HCT116 (cell line): ENCODE results near the gene FAR2. TPM values are rescaled to one million over a fixed set of nuclear protein-coding genes. Genes with fewer than 3 reads are reported as not detected.

ENCODE experiments used
- ATAC-seq: fragments of 200-7000 bp; cut with Tn5 transposase; 2 replicates; pipeline ENCODE4 v1.9.1; 2020; ENCODE audit warnings: mild to moderate bottlenecking, moderate library complexity
- BruUV-seq: library from RNA; stranded (reverse); fragments of 400-500 nt; replicated peaks from 2 replicates; lab custom pipeline; 2021; lab: Mats Ljungman, UMichigan
- CTCF ChIA-PET: fragments of 300-600 bp; sonication (Branson Sonifier 250); formaldehyde crosslinking; loops from one replicate; lab custom pipeline; 2021; ENCODE audit warnings: antibody characterized with exemption; lab: Charles Lee
- POLR2A ChIA-PET: fragments of 300-600, 350-600 bp; sonication (Branson Sonifier 250); formaldehyde crosslinking; loops from one replicate; lab custom pipeline; 2021; ENCODE audit warnings: antibody characterized with exemption; lab: Charles Lee
- RAD21 ChIA-PET, 2 experiments: fragments of 300-600 bp; sonication (Branson Sonifier 250); formaldehyde crosslinking; loops; one replicate each; lab custom pipeline; 2023; ENCODE audit warnings: low total read pairs in 2 of 2; ENCODE audit not compliant: uncharacterized antibody in 2 of 2, unreplicated experiment in 2 of 2, low non-redundant PET in 1 of 2; lab: Charles Lee
- DNase-seq: peaks from one replicate; pipeline ENCODE4 v3.0.0-alpha.2; 2010; ENCODE audit warnings: low read depth, low spot score
- H2AFZ ChIP-seq: fragments of 200-600 bp; shearing (Covaris generic), sonication (generic); 2 replicates; pipeline ENCODE4 v1.6.1; 2017; ENCODE audit warnings: low read depth, mixed run types, mixed read lengths, antibody characterized with exemption, low read length; ENCODE audit not compliant: poor library complexity, severe bottlenecking
- H3K27ac ChIP-seq: 2 replicates; pipeline ENCODE4 v1.5.1; 2012; ENCODE audit warnings: low read depth, low read length
- H3K27me3 ChIP-seq: fragments of 200-600 bp; sonication (generic); 2 replicates; pipeline ENCODE4 v1.6.1; 2016; ENCODE audit warnings: mixed run types, low read length, mixed read lengths; ENCODE audit not compliant: insufficient read depth
- H3K36me3 ChIP-seq, 2 experiments: fragments of 200-500 bp in 1 of 2; fragments of 200-600 bp in 1 of 2; sonication (Bioruptor generic) in 1 of 2; sonication (generic) in 1 of 2; 2 replicates each; pipeline versions ENCODE4 v1.5.1 to v1.6.1; 2014 to 2016; ENCODE audit warnings: low read length in 2 of 2, inconsistent platforms in 1 of 2, mixed read lengths in 1 of 2, mixed run types in 1 of 2; ENCODE audit not compliant: insufficient read depth in 2 of 2, control insufficient read depth in 1 of 2
- H3K4me1 ChIP-seq, 2 experiments: fragments of 200-600 bp in 1 of 2; sonication (generic) in 1 of 2; 2 replicates each; pipeline versions ENCODE4 v1.5.1 to v1.6.1; 2012 to 2017; ENCODE audit warnings: low read length in 2 of 2, inconsistent platforms in 1 of 2, mild to moderate bottlenecking in 1 of 2, mixed read lengths in 1 of 2, mixed run types in 1 of 2, moderate library complexity in 1 of 2; ENCODE audit not compliant: insufficient read depth in 2 of 2, control insufficient read depth in 1 of 2
- H3K4me2 ChIP-seq: fragments of 200-600 bp; sonication (generic); 2 replicates; pipeline ENCODE4 v1.6.1; 2017; ENCODE audit warnings: mixed run types, low read length, mixed read lengths
- H3K4me3 ChIP-seq, 2 experiments: fragments of 200-600 bp in 1 of 2; sonication (generic) in 1 of 2; replicated peaks in 1 of 2; 2 replicates each; pipeline ENCODE4 v1.5.1; 2011 to 2016; ENCODE audit warnings: low read length in 2 of 2, control low read depth in 1 of 2, low read depth in 1 of 2, mild to moderate bottlenecking in 1 of 2, mixed read lengths in 1 of 2, mixed run types in 1 of 2
- H3K79me2 ChIP-seq: fragments of 200-600 bp; sonication (generic); 2 replicates; pipeline ENCODE4 v1.6.1; 2017; ENCODE audit warnings: mild to moderate bottlenecking, mixed run types, low read length, moderate library complexity, mixed read lengths; ENCODE audit not compliant: insufficient read depth
- H3K9ac ChIP-seq: fragments of 200-600 bp; sonication (generic); 2 replicates; pipeline ENCODE4 v1.6.1; 2016; ENCODE audit warnings: low read length, mixed read lengths
- H3K9me2 ChIP-seq: fragments of 200-600 bp; sonication (generic), shearing (Covaris generic); 2 replicates; pipeline ENCODE4 v1.6.1; 2017; ENCODE audit warnings: mixed run types, mild to moderate bottlenecking, moderate library complexity; ENCODE audit not compliant: insufficient read depth
- H3K9me3 ChIP-seq, 2 experiments: fragments of 200-500 bp in 1 of 2; fragments of 200-600 bp in 1 of 2; sonication (Bioruptor generic) in 1 of 2; sonication (generic) in 1 of 2; 2 replicates each; pipeline ENCODE4 v1.6.1; 2014 to 2017; ENCODE audit warnings: low read length in 2 of 2, mixed read lengths in 2 of 2, inconsistent platforms in 1 of 2, low read depth in 1 of 2, mild to moderate bottlenecking in 1 of 2, mixed run types in 1 of 2, moderate library complexity in 1 of 2; ENCODE audit not compliant: control insufficient read depth in 1 of 2, insufficient read depth in 1 of 2
- H4K20me1 ChIP-seq: fragments of 200-600 bp; sonication (generic), shearing (Covaris generic); 2 replicates; pipeline ENCODE4 v1.6.1; 2017; ENCODE audit warnings: mixed run types, mild to moderate bottlenecking, moderate library complexity; ENCODE audit not compliant: insufficient read depth
- ATF3 ChIP-seq: IDR thresholded peaks from 2 replicates; pipeline ENCODE4 v1.6.1; 2012
- CBX3 ChIP-seq: IDR thresholded peaks from 2 replicates; pipeline ENCODE4 v1.6.1; 2012; ENCODE audit warnings: low read depth
- CEBPB ChIP-seq: IDR thresholded peaks from 2 replicates; pipeline ENCODE4 v1.6.1; 2012; ENCODE audit warnings: low read depth
- CTCF ChIP-seq, 3 experiments: fragments of 200-600 bp in 1 of 3; sonication (generic) in 1 of 3; IDR thresholded peaks in 2 of 3; conservative IDR thresholded peaks in 1 of 3; 2 replicates each; pipeline ENCODE4 v1.5.1; 2012 to 2017; ENCODE audit warnings: low read depth in 2 of 3, low read length in 2 of 3, antibody characterized with exemption in 1 of 3, borderline replicate concordance in 1 of 3, control low read depth in 1 of 3, mild to moderate bottlenecking in 1 of 3, mixed read lengths in 1 of 3, mixed run types in 1 of 3, moderate library complexity in 1 of 3; ENCODE audit not compliant: insufficient read depth in 1 of 3
- EGR1 ChIP-seq: IDR thresholded peaks from 2 replicates; pipeline ENCODE4 v1.6.1; 2012; ENCODE audit warnings: low read depth
- ELF1 ChIP-seq: IDR thresholded peaks from 2 replicates; pipeline ENCODE4 v1.6.1; 2012; ENCODE audit warnings: low read depth, borderline replicate concordance
- EZH2phosphoT487 ChIP-seq: fragments of 200-600 bp; IDR thresholded peaks from 2 replicates; pipeline ENCODE4 v1.6.1; 2018; ENCODE audit warnings: antibody characterized with exemption, borderline replicate concordance
- FOSL1 ChIP-seq: IDR thresholded peaks from 2 replicates; pipeline ENCODE4 v1.6.1; 2012; ENCODE audit warnings: low read depth
- MAX ChIP-seq: IDR thresholded peaks from 2 replicates; pipeline ENCODE4 v1.6.1; 2012
- POLR2A ChIP-seq: IDR thresholded peaks from 2 replicates; pipeline ENCODE4 v1.7.0; 2011; ENCODE audit warnings: borderline replicate concordance; ENCODE audit not compliant: insufficient read depth, insufficient read length; ENCODE audit errors: extremely low read depth
- RAD21 ChIP-seq: IDR thresholded peaks from 2 replicates; pipeline ENCODE4 v1.6.1; 2012; ENCODE audit warnings: low read depth, mild to moderate bottlenecking
- SRF ChIP-seq: IDR thresholded peaks from 2 replicates; pipeline ENCODE4 v1.6.1; 2012; ENCODE audit warnings: low read depth
- TCF7L2 ChIP-seq: IDR thresholded peaks from 2 replicates; pipeline ENCODE4 v1.7.0; 2011; ENCODE audit warnings: borderline replicate concordance, inconsistent platforms; ENCODE audit not compliant: insufficient read depth, insufficient read length; ENCODE audit errors: extremely low read depth
- YY1 ChIP-seq: IDR thresholded peaks from 2 replicates; pipeline ENCODE4 v1.6.1; 2011; ENCODE audit warnings: low read length, low read depth, moderate library complexity, mild to moderate bottlenecking; ENCODE audit not compliant: insufficient replicate concordance; ENCODE audit errors: extremely low read depth
- ZBTB33 ChIP-seq: IDR thresholded peaks from 2 replicates; pipeline ENCODE4 v1.6.1; 2011; ENCODE audit warnings: mild to moderate bottlenecking, low read length, moderate library complexity; ENCODE audit not compliant: insufficient replicate concordance; ENCODE audit errors: extremely low read depth
- ZFX ChIP-seq: fragments of 450-650 bp; IDR thresholded peaks from 2 replicates; pipeline ENCODE4 v1.6.1; 2017
- intact Hi-C: fragments of 100-400 bp; cut with micrococcal nuclease; formaldehyde crosslinking; loops from 2 replicates; pipeline ENCODE4 v1.10.0; 2022
- total RNA-seq: library from RNA; stranded (reverse); gene quantifications from one replicate; pipeline ENCODE4 v1.2.1, GENCODE V29; 2021; ENCODE audit not compliant: unreplicated experiment

FAR2 gene
- total RNA-seq, 1 experiment from 2014 or later, result 9.7 TPM

GRCh38 chr12:29211696-29212095 is 62.6 kb downstream of the FAR2 start:
- Histone ChIP-seq H3K27me3 (no peaks in the 10 kb centered on the region), H3K9me3 (no peaks in the 10 kb centered on the region), H3K4me2 (no peak overlapping the region), H4K20me1 (no peaks in the 10 kb centered on the region), H3K4me3 (no peak overlapping the region), H3K36me3 (no peaks in the 10 kb centered on the region), H3K9ac (no peak overlapping the region), H3K27ac (no peak overlapping the region), H3K79me2 (no peaks in the 10 kb centered on the region), H2AFZ (no peak overlapping the region), H3K9me2 (0 out of 2 replicates have a peak, but pooled peaks cover 4% of the 10 kb centered on the region), H3K4me1 (no peaks in the 10 kb centered on the region)
- no peak for DNase-seq
- POLR2A ChIA-PET, result no interaction called here
- intact Hi-C loops, result no loop called here
- RAD21 ChIA-PET, result no interaction called here
- ATAC-seq, result no peak
- CTCF ChIA-PET, result no interaction called here
- TF ChIP-seq RAD21, result no peak
- BruUV-seq, result no TSS peak

GRCh38 chr12:29212682-29213403 is 63.8 kb downstream of the FAR2 start:
- no peaks in the 10 kb centered on the region for H3K27me3 ChIP-seq
- no peaks in the 10 kb centered on the region for H3K9me3 ChIP-seq
- ATAC-seq, result no peak
- no peak overlapping the region for H2AFZ ChIP-seq
- 0 out of 2 replicates have a peak, but pooled peaks cover 4% of the 10 kb centered on the region for H3K9me2 ChIP-seq
- H3K4me3 ChIP-seq, result no peak overlapping the region
- H3K79me2 ChIP-seq, result no peaks in the 10 kb centered on the region
- POLR2A ChIA-PET, result no interaction called here
- H3K9ac ChIP-seq, result no peak overlapping the region
- no peaks in the 10 kb centered on the region for H3K4me1 ChIP-seq
- no peak overlapping the region for H3K27ac ChIP-seq
- no peaks in the 10 kb centered on the region for H4K20me1 ChIP-seq
- BruUV-seq, result no TSS peak
- no peaks in the 10 kb centered on the region for H3K36me3 ChIP-seq
- CTCF ChIA-PET, result no interaction called here
- DNase-seq, result no peak
- RAD21 ChIA-PET, result no interaction called here
- intact Hi-C loops, result no loop called here
- no peak overlapping the region for H3K4me2 ChIP-seq
- TF ChIP-seq SRF, result no peak
- no peak for TF ChIP-seq MAX
- TF ChIP-seq ELF1, result no peak
- no peak for TF ChIP-seq EGR1
- TF ChIP-seq EZH2phosphoT487, result no peak
- no peak for TF ChIP-seq ZFX
- no peak for TF ChIP-seq ZBTB33
- TF ChIP-seq FOSL1, result no peak
- no peak for TF ChIP-seq CTCF (IDR thresholded peaks at IDR 0.05 in 2 of 3, conservative IDR thresholded peaks at IDR 0.05 in 1 of 3; ENCODE audit: borderline replicate concordance in 1 of 3, insufficient read depth in 1 of 3, low read depth in 2 of 3, low read length in 2 of 3)
- TF ChIP-seq POLR2A, result no peak
- no peak for TF ChIP-seq CBX3
- no peak for TF ChIP-seq TCF7L2
- no peak for TF ChIP-seq ATF3
- TF ChIP-seq RAD21, result no peak
- no peak for TF ChIP-seq CEBPB
- no peak for TF ChIP-seq YY1
